Hematopoietic multipotent progenitor cell treated with erythropoietin and hydrocortisone succinate and interleukin-3 and kit ligand, for 4 days (in vitro differentiated cells): Measurements from ENCODE around the gene PTPN5.
"Not testable (repeated sequence)": the region's sequence is repeated elsewhere in the genome, so short reads cannot be mapped to it uniquely, and the experiment has no call there.

Experiments used
- DNase-seq: peaks from one replicate; pipeline ENCODE4 v3.0.0-alpha.2; 2015

Gene PTPN5

DNA sequence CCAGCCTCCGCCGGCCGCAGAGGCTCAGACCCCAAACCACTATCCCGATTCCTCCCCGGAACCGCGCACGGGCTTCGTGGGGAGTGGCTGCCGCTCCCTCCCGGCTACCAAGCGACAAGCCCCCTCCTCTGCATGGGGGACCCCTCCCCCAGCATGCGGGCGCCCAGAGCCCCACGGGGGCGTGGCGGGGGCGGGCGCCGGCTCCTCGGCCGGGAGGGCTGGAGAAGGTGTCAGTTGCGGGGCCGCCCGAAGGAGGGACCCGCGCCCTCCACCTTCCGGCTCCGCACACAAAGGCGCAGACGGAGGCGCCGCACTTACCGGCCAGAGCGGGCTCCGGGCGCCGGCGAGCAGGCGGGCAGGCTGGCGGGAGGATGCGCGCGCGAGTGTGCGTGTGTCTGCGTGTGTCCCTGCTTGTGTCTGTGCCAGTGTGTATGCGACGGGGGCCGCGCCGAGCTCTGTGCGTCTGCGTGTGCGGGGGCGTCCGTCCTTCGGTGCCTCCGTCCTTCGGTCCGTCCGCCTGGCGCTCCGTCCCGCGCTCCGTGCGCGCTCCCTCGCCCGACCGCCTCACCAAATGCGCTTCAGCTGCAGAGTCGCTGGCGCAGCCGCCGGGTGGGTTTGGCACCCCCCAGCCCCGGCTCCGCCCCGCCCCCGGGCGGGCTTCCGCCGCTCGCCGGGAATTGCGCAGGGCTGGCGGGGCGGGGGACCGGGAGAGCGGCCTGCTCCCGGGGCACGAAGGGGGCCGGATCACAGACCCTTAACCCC, at the start of gene PTPN5:
Gene PTPN5 (minus strand): TSS at position 592 of the 762 bp plus-strand sequence. CDS start 19,840 bp downstream, outside the sequence.
- DNase-seq = peak; percentile 37

DNA sequence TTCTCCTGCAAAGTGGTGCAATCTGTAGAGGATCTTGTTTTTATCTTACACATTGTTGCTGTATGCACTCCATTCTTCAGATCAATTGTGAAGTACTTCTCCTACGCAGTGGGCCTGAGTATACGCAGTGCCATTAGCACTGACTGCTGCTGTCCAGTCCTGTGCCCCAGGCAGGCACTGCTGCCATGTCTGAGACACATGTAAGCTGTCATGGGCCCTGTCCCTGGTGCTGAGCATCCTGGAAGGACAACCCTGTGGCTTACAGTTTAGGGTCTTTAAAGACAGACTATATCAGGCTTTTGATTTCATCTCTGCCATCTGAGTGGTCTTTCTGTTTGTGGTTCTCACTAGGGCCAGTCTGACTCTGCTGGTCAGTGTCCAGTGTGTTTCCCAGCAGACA, 44.8 kb upstream of the PTPN5 start:
- peak; percentile 18 for DNase-seq

DNA sequence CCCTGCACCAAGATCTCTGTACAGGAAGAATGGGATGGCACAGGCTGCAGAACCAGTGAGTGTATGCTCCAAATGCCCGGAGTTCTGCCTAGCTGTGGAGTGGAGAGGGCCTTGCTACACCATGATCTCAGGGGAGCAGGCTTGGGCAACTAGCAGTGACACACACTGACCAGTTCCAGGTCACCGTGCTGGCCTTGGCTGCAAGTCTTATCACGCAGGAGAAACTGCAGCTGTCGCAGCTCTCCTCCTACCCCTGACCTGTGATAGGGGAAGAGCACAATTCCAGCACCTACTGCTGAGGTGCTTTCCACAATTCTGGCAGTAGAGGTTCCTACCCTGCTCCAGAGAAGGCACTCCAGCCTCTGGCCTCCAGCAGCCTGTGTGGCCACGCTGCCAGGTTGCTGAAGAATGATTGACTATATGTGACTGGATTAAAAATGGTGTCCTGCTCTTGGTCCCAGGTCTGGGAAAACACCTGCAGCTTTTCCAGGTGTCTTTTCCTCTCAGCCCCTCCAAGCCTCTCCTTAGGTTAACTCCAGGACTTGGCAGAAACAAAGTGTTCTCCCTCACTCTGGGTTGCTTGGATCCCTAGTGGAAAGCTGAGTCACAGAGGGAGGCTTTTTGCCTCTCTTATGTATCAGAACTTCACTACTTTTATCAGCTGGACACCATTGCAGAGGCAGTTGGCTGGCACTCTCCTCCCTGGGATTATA, 43.3 kb upstream of the PTPN5 start:
- no peak for DNase-seq

DNA sequence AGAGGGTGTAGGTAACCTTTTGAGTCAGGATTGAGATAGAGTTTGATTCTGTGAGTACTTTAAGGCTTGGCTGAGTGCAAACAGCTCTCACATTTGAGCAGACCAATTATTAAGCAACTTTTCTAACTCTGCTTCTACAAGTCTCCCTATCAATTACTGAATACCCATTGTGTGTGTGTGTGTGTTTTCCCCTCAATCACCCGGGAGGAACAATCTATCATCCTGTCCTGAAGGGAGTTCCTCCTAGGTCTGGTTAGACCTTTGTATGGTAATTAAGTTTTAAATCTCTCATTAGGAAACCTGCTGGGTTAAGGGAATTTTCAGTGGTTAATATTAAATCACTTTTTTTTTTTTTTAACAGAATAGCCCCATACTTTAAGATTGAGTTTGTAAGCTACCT, 28.6 kb upstream of the PTPN5 start:
- not testable (repeated sequence) for DNase-seq

DNA sequence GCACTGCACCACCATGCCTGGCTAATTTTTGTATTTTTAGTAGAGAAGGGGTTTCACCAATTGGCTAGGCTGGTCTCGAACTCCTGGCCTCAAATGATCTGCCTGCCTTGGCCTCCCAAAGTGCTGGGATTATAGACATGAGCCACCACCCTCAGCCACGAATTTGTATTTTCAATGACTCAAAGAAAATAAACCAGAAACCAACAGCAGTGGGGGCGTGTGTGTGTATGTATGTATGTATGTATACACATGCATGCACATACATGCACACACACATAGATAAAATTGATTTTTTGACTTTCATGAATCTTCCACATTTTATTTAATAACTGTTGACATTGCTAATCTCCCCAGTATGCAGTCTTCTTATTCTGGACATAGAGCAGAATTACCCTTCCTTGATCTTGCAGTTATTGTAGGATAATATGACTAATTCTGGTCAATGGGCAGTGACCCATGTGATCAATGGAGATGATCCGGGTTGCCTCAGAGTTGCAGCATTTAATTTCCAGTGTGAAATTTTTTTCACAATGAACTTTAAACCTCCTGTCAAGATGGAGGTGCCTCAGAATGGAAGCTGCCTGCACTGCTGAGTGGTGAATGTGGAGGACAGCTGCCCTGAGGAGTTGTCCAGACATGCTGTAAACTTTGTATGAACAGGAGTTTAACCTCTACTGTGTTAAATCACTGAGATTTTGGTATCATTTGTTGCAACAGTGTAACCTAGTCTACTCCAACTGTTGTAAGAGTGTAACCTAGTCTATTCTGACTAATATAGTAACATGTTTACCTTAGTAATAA, 12.8 kb upstream of the PTPN5 start:
- no peak for DNase-seq

DNA sequence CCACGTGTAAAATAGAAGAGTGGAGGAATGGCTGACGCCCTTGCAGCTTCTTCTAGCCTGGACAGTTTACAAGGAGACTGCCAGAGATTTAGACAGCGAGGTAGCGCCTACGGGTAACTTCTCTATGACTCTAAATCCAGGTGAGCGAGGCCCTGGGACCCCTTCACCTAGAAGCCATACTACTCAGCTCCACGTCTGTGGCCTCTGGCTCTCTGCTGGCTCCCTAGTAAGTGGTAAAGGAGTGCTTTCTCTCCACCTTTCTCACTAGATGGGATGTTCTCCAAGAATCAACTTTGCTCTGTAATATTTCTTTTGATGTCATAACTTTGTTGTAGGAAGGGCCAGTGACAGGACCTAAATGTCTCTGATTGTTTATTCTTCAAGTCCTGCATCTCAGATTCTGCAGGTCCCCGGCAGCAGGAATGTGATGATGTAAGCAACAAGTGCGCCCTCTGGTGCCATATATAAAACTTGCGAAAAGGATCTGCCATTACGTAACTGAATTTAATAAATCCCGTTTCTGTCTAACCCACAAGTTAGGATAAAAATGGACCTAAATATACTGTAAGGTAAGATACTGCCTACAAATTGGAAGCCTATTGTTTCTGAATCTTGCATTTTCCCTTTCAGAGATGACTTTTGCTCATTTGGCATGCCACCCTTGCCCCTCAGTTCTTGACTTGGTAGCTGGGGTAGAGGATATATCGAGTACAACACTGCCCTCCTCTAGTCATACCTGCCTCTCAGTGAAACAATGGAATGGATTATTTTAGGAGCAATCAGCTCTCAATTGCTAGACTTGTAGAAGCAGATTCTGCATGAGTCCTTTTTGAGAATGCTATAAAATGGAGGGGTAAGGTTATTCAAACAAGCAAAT, 11.0 kb upstream of the PTPN5 start:
- peak; percentile 89 for DNase-seq

DNA sequence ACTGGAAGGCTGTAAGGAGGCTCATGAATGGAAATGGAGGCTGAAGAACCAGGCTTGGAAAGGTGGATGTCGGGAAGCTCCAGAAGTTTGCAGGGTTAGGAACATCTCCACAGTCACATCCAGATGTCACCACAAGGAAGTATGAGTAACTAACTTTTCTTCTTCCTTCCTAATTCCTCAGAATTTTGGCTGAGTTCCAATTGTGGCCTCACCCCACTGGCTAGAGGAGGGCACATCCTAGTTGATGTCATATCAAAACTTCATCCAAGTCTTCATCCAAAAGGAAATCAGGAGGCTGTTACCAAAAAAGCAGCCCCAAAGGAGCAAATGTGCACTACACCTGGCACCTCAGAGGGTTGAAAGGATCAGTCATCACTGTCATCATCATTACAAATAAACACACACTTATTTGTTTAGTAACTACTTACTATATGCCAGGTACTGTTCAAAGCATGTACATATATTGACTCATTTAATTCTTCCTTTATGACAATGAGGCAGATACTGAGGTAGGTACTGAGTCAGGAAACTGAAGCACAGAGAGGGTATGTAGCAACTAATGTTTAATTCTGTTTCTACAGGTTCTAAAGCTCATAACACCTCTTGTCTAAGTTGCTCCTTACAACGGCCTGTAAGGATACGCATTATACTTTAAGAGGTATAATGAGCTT, 7.3 kb upstream of the PTPN5 start:
- no peak for DNase-seq

DNA sequence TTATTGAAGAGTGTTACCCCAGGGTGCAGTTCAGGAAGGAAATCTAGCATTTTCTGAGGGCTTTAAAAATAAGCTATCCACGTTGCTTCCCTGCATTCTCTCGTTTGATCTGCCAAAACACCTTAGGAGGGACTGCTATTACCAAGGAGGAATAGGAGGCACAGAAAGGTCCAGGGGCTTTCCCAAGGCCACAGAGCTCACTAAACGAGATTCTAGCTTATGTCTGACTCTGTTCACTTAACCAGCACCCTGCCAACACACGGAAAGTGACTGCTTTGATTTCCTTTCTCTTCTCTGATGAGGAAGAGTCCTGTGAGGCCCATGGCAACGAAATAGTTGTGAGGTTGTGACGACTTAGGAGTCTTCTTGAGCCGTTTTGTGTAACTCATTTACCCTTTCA, 3.4 kb upstream of the PTPN5 start:
- no peak for DNase-seq

DNA sequence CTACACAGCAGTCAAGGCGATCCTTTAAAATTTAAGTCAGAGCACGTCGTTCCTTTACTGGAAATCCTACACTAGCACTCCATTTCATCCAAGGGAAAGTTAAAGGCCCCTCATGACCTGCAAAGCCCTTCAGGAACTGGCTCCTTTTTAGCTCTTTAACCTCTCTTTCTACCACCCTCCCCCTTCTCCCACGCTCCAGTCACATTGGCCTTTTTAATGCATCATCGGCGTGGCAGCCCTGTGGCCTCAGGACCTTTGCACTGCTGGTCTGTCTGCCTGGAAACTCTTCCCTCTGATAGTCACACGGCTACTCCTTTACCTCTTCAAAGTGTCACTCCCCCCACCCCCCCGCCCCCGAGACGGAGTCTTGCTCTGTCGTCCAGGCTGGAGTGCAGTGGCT, 1.2 kb upstream of the PTPN5 start:
- DNase-seq = no peak

DNA sequence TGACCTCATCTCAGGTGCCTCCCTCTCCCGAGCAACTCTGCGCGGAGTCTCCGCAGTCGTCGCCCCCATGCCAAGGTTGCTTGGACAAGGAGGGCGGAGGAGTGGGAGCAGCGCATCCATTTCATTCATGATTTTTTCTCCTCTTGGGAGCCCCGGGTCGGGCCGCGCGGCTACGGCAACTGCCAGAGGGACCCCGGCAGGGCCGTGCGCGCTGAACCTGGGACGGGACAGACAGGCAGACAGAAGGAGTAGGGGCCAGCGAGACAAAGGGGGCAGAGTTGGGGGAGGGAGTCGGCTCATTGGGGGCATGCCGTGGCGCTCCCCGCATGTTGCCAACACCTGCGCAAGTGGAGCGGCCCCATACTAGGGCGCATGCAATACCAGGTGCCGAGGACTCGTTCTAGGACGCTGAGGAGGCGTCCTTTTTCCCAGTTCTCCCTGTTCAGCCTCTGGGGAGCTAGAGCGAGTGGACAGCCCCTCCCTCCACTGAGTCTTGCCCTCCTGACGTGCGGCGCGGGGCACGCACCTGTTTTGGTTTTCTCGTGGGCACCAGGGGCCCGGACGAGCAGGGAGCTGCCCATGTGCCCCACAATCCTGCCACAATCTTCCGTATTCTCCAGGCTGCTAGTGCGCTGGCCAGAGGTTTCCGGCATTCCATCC, 501 bp upstream of the PTPN5 start:
- no peak for DNase-seq

DNA sequence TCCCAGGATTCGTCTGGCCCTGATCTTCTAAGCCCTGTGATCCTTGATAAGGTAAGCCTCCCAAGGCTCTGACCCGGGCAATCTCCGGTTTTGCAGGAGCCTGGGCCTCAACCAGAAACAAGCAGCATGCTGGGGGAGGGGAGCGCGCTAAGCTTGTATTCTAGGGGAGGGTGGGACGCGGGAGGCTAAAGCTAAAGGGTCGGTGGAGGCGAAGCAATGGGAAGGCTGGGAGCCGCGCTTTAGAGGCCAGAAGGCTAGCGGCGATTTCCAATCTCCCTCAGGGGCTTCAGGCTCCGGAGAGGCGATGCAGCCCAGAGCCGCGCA, 753 bp downstream of the PTPN5 start:
- no peak for DNase-seq

DNA sequence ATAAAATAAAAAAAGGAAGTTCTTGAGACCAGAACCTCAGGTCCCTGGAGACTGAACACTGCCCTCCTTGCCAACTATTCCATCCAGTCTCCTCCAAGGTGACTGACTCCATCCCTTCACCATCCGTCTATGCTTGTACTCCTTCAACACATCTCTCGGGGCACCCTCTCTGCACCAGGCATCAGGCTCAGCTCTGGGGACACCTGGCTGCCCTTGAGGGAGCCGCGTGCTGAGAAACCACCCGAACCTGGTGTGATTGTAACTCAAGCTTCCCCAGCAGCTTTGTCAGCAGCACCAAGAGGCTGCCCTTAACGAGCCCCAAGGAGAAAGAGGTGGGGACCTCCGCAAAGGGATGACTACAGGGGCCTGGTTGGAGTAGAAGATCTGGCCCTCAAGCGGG, 1.7 kb downstream of the PTPN5 start:
- no peak for DNase-seq

DNA sequence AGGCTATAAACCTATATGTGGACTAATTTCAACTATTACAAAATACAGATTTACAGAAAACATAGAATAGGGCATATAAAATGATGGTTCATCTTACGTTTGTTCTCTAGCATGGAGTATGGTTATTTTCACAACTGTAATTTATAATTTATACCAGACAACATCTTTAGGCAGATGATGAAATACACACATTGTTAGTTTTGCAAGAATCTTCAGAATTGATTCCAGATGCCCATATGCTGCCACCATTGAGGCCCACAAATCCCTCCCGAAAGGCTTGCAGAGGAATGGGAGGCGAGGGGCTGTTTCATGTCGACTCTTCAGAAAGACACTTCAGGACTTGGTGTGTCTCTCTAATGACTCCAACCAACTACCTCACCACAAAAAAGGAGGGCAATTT, 6.2 kb downstream of the PTPN5 start:
- DNase-seq = no peak

DNA sequence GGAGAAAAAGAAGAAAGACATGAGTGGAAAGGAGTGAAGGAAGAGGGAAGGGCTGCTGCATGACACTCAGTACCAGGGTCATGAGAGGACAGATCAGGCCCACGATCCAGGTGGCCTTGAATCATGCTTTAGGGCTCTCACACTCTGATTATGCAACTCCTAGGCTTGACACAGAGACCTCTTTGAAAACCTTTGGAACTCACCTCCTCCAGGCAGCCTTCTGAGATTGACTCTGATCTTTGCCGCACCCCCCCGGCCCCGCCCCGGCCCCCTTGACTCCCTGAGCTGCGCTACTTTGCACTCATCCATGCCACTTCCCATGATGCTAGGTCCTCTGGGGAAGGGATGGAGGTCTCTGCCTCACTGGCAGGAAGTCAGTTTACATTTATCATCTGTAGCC, 10.7 kb downstream of the PTPN5 start:
- no peak for DNase-seq

DNA sequence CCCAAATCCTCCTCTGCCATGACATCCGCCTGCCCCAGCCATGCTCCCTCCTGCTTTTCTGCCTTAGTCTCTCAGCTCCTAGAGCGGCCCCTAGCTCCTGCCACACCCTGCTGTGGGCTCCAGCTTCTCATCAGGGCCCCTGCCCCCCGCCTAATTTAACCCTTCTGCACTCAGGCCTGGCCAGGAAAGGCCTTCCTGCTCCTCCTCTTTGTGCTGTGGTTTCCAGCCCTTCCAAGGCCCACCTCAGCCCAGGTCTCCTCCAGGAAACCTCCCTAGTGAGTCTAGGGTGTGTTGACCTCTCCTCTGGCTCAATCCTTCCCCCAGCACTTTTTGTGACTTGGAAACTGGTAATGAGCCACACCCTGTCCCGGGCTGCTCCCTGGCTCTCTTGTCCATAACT, 11.3 kb downstream of the PTPN5 start:
- DNase-seq = no peak

DNA sequence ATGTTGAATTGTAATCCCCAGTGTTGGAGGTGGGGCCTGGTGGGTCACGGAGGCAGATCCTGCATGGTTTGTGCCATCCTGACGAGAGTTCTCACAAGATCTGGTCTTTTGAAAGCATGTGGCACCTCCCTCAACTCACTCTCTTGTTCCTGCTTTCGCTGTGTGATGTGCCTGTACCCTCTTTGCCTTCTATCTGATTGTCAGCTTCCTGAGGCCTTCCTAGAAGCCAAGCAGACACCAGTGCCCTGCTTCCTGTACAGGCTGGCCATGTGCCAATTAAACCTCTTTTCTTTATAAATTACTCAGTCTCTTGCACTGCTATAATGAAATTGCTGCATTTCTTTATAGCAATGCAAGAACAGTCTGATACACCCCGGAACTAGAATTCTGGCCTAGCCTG, 13.1 kb downstream of the PTPN5 start:
- DNase-seq = peak; percentile 84

DNA sequence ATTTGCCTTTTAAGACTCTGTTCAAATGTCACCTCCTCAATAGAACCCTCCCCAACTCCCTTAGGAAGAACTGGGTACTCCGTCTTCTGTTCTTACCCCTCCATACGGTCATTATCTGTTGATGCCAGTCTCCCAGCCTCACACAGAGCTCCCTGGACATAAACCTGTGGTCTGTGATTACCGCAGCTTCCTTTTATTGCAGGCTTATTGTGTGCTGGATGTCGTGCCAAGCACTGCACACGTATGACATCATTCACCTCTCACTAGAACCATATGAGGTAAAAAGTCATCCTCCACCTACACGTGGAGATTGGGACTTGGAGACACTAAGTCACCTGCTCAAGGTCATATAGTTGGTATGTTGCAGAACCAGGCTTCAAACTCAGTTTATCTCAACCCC, 15.3 kb downstream of the PTPN5 start:
- peak; percentile 88 for DNase-seq

DNA sequence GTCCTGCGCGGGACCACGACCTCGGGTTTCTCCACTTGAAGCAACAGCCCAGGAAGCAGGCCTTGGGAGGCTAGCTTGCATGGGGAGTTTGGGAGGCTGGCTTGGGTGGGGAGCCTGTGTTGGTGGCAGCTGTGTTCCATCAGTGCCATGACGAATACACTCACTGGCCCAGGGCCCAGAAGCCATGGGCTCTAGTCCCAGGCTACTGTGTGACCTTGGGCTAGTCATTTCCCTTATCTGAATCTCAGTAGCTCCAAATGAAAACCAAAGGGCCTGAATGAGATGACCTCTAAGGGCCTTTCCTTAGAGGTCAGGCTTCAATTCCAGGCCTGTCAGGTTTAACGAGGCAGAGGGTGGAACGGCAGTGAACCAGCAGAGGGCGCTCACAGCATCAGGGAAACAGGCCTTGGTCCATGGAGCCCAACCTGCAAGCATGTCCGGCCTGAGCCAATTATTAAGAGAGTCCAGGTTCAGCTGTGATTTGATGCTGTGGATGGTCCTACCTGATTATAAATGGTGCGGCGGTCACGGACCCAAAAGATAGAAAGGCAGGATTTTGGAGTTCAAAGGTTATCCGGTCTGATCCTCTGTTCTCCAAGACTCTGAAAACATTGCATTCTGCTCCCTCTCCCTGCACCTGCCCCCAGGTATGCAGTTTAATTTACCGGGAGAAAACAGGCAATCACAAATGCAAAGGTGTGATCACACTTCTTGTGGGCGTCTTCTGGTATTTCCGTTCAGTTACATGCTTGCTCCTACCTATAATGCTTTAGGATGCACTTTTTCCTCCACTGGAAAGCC, 15.9 kb downstream of the PTPN5 start:
- DNase-seq = peak; percentile 88

DNA sequence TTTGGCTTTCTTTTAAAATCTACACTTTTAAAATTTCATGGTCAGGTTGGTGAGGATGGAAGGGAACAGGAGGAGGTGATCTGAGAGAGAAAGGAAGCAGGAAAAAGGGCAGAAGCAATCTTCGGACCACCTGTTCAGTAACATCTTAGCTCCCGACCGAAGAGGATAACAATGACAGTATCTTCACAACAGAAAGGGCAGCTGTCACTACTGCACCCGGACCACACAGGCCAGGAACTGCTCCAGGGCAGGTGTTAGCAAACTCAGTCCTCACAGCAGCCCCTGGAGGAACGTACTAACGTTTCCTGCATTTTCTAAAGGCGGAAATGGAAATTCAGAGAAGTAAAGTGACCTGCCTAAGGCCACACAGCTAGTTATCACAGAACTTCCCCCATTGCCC, 16.8 kb downstream of the PTPN5 start:
- no peak for DNase-seq

DNA sequence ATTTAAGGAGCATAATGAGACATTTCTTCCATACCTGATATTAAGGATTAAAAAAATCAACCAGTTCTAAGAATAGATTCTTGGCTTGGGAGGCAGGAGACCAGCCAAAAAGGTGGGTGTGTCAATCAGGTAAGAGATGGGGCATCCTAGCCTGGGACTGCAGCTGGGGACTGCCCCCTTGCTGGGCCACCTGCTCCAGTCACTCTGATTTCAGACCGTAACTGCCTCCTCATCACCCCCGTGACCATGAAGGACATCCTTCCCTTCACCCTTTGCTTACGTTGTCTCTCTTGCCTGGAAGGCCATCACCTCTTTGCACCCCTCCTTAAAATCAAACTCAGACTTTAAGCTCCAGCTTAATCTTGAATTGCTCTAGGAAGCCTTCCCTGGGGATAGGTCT, 17.9 kb downstream of the PTPN5 start:
- no peak for DNase-seq

DNA sequence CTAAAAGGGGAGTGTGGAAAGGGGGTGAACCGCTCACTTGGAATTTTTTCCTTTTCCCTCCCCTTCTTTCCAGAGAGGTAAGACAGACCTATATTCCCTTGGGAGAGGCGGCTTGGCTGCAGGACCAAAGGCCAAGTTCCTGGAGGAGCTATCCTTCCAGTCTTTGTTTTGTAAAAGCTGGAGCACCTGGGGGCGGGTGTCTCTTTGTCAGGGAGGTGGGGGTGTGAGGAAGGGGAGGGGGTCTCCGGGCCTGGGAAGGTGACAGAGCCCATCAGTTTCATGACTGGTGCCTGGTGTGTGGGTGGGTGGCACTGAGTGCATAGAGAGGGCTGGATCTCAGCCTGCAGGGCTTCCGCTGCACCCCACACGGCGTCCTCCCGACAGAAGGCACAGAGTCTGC, 18.5 kb downstream of the PTPN5 start:
- no peak for DNase-seq
